Measurements from ENCODE around the gene URGCP.
A peak's percentile ranks its signal among the peaks of the same experiment; 100 is the strongest.
"Not testable (repeated sequence)": the region's sequence is repeated elsewhere in the genome, so short reads cannot be mapped to it uniquely, and the experiment has no call there.

URGCP gene

DNA sequence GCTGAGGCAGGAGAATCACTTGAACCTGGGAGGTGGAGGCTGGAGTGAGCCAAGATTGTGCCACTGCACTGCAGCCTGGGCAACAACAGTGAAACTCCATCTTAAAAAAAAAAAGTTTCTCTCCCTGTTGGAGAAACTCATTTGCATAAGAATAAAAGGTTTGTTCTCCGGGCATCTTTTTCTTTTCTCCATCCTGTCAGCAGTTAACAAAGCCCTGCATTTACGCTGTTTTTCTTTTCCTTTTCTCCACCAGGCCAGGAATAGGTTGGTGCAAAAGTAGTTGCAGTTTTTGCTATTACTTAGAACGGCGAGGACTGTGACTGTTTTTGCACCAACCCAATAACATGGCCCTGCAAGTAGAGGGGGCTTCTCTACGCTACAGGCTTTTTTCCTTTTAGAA, 9.5 kb upstream of the URGCP start:
- no peak for DNase-seq

DNA sequence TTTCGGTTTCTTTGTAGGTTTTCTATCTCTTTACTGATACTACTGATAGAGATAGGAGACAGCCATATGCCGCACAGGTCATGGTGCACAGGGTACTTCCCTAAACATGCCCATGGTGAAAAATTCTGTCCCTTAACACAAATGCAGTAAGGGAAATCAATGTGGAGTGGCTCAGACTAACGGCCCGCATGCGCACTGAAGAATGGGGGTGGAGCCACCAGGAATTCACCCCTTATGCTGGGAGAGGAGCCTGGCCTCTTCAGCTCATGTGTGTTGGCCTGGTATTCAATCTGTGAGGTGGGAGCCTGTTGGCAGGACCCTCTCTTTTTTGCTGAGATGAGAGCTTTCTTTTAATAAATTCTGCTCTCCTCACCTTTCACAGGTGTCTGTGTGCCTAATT, 8.4 kb upstream of the URGCP start:
- DNase-seq = no peak

DNA sequence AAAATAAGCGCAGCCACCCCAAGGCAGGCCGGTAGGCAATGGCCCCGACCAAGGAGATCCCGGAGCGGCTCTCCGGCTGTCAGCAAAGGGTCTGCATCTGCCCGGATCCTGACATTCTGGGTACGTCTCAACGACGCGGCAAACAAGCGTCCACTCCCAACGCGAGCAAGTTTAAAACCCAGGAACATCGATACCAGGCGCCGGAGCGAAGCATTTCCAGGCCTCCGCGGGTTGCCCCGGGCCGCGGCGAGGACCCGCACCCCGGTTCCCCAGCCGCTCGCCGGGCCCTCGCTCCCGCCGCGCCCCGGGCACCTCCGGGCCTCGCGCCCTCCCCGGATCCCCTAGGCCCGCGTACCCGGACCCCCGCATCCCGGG, 453 bp downstream of the URGCP start:
- peak; percentile 45 for DNase-seq

DNA sequence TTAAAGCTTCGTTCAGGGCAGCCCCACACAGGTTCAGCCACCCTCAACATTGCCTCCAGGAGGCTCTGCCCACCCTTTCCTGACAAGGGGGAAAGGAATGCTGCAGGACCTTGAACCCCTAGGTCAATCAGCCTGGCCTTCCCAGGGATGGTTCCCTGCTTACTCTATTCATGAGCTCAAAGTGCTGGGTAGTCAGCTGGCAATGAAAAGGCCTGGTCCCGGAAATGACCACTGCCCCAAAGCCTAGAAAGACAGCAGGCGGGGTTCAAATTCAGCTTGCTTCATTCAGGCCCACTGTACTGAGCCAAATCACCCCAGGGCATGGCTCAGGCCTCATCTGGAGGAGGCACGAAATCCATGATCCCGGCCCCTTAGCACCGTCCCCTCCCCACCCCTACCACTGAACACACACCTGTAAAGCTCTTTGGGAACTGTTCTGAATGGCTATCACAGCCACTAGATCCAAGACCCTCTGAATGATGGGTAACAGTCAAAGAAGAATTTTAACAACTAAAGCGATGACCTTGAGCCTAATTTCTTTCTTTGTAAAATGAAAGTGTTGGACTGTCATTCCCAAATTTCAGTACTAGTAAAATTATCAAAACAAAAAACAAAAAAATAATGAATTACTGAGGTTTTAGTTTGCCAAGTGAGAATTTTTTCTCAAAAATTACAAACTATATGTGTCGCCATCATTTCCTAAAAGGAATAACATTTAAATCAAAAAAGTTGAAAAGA, 1.0 kb downstream of the URGCP start:
- DNase-seq = no peak

DNA sequence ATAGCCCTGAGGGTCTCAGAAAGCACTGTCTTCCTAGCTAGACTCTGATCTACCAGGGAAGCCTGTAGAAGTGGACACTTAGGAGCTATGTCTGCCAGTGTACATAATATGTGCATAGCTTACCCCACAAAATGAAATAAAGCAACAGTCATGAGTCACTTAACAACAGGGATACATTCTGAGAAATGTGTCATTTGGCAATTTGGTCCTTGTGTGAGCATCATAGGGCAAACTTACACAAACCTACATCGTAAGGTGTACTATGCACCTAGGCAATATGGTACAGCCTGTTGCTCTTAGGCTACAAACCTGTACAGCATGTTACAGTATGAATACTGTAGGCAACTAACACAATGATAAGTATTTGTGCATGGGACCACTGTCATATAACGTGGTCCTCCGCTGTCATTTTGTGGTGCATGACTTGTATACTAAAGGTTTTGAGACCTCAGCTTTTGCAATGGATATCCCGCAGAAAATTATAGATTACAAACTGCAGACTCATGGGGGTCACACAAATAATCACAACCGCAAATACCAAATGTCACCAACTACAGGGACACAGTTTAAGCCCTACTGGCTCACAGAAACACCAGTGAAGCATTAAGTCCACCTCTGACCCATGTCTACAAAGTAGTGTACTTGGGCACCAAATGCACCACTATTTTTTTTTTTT, 1.7 kb downstream of the URGCP start:
- peak; percentile 49 for DNase-seq

DNA sequence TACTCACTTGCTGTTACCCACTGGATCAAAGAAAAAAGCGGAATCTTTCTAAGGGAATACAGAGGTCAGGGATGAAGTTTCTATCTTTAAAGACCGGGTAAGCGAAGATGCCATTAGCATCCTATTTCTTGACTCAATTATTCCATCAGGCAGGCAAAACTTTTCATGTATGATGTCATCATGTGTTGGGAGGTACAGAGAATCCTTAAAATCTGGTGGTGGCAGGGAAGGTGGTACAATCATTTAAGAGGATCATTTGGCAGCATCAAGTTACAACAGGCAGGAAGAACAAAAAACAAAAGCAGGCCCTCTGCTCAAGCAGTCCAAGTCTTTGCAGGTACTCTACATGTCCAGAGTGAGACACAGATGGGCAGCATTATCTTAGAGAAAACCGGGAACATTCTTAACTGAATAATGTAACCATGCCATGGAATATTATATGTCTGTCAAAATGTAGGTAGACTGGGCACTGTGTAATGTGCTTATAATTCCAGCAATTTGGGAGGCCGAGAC, 3.8 kb downstream of the URGCP start:
- no peak for DNase-seq

DNA sequence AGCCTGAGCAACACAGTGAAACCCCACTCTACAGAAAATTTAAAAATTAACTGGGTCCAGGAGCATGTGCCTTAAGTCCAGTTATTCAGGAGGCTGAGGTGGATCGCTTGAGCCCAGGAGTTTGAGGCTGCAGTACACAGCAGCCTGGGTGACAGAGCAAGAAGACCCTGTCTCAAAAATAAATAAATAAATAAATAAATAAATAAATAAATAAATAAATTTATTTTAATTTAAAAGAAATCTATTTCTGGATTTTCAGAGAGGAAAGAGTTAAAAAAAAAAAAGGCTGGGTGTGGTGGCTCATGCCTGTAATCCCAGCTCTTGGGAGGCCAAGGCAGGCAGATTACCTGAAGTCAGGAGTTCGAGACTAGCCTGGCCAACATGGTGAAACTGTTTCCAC, 7.8 kb downstream of the URGCP start:
- DNase-seq = not testable (repeated sequence)

DNA sequence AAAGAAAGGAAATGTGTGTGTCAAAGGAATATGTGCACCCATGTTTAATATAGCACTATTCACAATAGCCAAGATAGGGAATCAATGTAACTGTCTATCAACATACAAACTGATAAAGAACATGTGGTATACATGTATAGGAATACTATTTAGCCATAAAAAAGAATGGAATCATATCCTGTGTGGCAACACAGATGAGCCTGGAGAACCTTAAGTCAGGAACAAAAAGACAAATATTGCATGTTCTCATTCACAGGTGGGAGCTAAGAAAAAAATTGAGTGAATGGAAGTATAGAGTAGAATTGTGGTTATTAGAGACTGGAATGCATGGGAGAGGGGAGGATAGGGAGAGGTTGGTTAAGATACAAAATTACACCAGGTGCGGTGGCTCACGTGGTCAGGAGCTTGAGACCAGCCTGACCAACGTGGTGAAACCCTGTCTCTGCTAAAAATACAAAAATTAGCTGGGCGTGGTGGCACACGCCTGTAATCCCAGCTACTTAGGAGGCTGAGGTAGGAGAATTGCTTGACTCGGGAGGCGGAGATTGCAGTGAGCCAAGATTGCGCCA, 10.5 kb downstream of the URGCP start:
- no peak for DNase-seq

DNA sequence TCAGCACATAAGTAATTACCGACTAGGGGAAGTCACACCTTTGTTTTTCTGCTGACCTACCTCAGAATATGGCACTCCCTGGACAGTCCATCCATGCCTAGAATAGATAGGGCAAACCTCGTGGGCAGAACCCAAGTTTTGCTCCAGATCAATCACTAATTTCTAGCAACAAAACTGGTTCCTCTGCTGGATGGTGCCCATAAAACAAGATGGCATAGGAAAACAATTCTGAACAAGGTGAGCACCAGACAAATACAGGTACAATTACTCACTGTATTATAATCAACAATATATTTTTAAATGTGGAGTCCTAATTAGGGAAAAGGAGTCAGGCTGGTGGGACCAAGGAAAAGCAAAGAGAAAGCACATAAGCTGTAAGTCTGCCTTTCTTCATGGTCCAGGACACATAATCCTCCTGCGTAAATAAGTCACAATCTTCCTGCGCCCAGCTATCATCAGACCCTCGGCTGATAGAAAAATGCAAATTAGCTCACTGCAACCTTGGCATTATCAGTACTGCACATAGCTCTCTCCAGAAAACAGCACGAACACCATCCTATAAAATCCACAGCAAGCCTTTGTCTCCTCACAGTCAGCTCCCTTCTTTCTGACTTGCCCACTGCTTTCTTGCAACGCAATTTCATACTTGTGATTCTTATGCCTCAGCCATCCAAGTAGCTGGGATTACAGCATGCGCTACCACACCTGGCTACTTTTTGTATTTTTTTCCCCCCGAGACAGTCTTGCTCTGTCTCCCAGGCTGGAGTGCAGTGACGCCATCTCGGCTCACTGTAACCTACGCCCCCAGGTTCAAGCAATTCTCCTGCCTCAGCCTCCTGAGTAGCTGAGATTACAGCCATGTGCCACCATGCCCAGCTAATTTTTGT, 15.1 kb downstream of the URGCP start:
- no peak for DNase-seq

DNA sequence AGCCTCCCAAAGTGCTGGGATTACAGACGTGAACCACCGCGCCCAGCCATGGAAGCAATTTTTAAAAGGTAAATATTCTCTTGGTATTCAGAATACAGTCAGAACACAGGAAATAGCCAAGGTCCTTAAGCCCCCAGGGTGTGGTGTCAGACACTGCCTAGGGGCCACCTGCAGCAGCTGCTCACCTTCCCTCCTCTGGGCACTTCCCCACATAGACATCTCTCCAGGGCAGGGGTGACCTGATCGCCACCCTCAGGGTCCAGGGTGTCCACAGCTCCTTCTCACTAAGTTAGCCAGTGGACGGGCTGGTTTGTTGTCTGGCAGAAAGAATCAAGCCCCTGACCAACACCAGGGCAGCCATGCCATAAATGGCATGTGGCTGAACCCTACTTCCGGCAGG, 15.9 kb downstream of the URGCP start:
- DNase-seq = no peak

DNA sequence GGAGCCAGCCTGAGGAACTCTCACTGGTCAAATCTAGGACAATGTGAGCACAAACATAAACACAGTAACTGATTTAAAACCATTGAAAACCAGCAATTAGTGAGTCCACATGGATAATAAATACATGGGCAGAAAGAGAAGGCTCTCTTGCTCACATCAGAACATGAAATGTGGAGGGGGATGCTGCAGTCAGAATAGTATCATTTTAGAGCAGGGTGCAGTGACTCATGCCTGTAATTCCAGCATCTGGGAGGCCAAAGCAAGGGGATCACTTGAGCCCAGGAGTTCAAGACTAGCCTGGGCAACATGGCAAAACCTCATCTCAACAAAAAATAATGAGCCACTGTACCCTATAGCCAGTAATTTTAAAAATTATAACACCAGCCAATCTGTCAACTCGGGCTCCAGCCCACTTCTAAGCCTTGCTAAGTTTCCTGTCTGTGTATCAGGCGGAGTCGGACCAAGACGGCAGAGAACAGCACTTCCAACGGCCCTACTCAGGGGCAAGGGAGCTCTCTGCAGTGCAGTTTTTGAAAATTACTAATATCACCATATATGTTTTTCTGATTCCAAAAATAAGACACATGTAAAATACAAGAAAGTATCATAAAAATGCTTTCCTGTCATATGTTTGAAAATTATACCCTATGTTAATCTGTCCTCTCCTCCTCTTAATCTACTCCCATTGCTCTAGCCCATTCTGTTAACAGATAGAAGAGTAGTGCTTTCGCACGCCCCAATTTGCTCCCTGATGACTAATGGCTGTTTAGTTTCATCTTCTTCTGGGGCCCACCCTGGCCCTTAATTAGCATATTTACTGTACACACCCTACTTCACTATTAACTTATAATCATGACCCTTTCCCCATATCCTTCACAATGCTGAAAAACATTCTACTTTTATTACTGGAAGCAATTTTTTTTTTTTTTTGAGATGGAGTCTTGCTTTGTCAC, 17.1 kb downstream of the URGCP start:
- DNase-seq = peak; percentile 45

DNA sequence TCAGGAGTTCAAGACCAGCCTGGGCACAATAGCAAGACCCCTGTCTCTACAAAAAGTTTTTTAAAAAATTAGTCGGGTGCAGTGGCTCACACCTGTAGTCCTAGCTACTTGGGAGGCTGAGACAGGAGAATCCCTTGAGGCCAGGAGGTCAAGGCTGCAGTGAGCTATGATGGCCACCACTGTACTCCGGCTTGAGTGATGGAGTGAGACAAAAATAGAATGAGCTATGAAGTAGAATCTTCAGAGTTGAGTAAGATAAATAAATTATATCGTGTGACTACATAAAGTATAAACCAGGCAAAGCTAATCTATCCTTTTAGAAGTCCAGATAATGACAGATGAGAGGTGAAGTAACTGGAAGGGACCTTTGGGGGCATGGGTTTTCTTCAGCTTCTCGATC, 21.8 kb downstream of the URGCP start:
- no peak for DNase-seq

DNA sequence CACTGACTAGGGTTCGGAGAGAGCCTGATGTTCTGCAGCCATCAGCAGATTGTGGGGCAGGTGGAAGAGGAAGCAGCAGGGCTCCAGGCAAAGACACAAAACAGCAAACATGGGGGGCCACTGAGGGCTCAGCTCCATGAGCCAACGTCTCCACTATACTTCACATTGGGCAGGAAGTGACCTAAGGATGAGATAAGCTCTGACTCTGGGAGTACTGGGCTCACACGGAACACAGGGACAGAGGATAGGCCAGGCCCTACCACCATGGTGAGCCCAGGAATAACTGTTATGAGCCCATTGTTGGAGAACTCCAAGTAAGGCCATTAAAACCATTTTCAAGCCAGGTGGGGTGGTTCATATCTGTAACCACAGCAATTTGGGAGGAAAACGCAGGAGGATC, 22.2 kb downstream of the URGCP start:
- DNase-seq = no peak

DNA sequence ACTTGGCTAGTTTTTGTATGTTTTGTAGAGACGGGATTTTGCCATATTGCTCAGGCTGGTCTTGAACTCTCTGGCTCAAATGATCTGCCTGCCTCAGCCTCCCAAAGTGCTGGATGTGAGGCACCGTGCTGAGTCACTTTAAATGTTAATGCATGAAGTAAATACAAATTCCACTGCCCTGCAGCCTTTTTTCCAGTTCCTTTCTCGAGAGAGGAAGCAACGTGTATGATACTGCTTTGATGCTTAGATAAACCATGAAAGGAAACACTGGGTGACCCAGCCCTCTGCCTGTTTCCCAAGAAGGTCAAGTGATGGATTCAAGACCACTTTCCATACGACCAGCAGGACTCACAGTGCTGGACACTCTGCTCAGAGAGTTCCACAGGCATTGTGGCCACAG, 25.8 kb downstream of the URGCP start:
- DNase-seq = no peak

DNA sequence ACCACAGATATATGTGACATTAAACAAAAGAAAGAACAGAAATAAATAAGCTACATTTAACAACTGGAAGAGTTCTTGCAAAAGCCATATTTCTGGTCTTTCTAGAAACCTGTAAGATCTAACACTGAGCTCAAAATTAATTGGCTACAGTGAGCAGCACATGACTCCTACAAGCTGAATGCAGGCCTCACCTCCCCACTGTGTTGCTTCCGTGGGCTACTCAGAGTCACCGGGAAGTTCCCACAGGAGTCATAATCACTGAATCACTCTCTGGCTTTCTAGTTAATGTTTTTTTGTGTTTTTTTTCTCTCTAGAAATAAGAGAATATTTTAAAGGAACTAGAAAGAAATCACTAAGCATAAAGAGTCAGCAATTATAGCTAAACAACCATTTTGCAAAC, 26.9 kb downstream of the URGCP start:
- peak; percentile 67 for DNase-seq

DNA sequence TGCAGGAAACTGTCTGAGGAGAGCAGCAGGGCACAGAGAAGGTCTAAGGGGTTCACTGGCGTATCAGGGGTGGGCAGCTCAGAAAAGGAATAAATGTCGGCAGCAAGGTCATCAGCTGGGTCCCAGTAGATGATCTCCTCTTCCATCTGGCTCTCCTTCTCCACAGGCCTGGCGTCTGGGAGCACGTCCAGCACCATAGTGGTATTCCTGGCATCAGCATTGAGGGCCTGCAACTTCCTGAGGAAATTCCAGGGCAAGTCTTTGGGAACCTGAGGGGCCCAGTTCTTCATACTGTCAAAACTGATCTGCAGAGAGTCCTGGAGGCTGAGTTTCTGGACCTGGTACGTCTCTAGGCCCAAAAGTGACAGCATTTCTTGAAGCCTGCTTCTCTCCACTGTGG, 27.5 kb downstream of the URGCP start:
- peak; percentile 28 for DNase-seq

DNA sequence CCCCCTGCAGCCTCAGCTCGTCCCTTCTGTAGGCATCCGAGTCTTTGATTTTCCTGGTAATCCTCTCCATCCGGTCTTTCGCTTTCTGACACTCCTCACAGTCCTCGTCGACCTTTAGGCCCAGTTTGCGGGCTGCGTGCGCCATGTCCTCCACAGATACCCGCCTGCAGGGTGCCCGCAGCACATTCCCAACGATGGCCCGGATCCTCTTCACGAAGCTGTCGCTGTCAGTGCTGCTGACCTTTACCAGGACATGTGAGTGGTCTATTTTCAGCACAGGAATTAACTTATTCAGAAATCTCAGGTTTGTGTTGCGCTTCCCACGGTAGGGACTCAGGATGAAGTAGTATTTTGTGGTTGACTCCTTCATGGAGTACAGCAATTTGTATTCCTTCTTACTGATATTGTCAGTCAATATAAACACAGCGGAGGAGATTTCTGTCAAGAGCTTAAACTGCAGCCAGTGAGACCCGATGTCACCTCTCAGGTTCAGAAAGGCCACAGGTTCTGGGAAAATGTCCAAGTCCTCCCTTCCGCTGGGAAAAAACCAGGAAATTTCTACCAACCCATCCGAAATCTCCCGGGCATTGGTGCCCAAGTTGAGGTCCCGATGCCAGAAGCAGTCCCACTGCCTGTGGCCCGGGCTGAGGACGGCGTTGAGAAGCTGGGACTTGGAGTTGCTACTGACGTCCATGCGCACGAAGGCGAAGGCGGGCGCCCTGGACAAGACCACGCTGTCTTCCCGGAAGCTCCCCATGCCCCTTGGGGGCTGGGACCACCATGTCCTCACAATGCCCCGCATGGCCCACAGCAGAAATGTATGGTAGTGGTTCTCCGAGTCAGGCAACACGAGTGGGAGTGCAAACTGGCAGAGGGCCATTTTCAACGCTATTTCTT, 28.2 kb downstream of the URGCP start:
- no peak for DNase-seq

DNA sequence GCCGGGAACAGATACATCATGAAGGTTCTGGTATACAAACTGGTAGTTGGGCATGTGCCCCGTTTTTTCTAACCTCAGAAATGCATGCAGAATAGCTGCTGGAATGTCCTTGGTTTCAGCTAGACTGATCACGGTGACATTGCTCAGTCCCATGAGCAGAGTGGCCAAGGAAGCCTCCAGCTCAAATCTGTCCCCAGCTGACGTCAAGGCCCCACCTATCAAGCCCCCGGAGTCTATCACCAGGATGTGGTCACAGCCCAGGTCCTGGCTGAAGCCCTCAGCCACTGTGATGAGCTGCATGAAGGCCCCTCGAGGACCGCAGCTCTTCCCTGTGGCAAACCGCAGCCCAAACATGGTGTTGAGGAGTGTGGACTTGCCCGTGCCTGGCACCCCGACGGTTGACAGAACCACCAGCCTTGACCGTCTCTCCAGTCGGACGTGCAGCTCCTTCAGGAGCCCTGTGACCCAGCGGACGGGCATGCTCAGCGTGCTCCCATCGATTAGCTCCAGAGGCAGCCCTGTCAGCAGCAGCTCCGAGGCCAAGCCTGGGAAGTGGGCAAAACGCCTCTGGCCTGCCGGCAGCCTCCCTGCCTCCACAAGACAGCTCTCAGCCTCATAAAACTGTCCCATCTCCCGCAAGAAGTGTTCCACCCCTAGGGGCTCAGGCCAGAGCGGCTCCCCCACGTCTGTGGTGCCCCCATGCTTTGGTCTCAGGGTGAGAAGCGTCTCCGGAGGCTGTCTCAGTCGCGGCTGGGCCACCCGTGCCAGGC, 29.2 kb downstream of the URGCP start:
- no peak for DNase-seq

DNA sequence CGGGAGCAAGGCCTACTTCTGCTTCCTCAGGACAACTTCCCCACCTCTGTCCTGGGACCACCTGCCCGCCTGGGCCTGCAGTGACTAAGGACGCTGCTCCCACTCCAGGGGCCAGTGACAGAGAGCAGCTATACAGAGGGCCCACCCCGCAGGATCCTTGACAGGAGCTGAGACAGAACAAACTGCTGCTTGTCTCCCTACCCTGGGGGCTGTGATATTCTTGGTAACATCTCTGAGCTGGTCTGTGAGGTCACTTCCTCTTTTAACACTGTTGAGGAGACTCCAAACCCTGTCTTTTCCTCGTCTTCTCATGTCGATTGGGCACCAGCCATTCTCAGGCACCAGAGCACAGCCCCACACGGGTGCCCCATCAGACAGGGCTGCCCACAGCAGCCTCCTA, 30.2 kb downstream of the URGCP start:
- no peak for DNase-seq

DNA sequence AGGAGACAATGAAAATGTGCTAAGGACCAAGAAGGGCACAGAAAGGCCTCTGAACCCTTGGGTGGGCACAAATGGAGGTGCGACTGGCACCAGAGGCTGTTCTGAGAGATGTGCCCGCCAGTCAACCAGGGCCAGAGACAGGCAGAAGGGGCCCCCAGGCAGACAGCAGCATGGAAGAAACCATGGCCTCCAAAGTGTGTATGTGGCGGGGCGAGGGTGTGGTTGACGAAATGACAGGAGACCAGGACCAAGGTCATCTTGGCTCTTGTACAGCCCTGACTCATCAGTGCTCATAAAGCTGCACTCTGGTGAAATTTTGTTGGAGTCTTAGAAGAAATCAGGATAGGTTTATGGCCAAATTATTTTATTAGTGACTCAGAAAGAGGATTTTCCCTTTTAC, 33.1 kb downstream of the URGCP start:
- DNase-seq = peak; percentile 76

Data from fibroblast of skin of right biceps (primary cell).